Measurements from ENCODE around the gene SNTB2.
"Not testable (repeated sequence)": the region's sequence is repeated elsewhere in the genome, so short reads cannot be mapped to it uniquely, and the experiment has no call there.

SNTB2 gene

GRCh38 chr16:69186642-69187445 lies at the start of gene SNTB2:
Gene SNTB2 (plus strand): TSS chr16:69187164. CDS start chr16:69187167, 3 bp downstream.
- H3K27ac Mint-ChIP-seq, result peak within 1 kb of the TSS; percentile 95
- peaks cover 28% of the 10 kb centered on the region for H3K36me3 Mint-ChIP-seq
- H3K4me3 Mint-ChIP-seq, result peak within 1 kb of the TSS; percentile 95
- H3K9me3 Mint-ChIP-seq, result no peaks in the 10 kb centered on the region
- ATAC-seq, result peak; percentile 86
- DNase-seq (ENCODE audit: low spot score in 2 of 2), result peak; percentile 74 to 94
- peaks cover 51% of the 10 kb centered on the region for H3K4me1 Mint-ChIP-seq

DNA sequence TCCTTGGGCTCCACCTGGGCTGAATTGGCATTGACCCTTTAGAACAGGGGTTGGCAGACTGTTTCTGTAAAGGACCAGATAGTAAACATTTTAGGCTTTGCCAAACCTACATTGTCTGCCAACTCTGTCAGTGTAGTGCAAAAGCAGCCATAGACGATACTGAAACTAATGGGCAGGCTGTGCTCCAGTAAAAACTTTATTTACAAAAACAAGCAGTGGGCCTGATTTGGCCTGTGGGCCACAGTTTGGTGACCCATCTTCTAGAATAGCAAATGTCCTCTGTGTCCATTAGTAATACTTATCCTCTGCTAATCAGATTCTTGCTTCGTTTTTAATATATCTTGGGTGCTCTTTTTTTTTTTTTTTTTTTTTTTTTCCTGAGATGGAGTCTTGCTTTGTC lies 48.4 kb upstream of the SNTB2 start:
- Mint-ChIP-seq H3K36me3 (peaks cover 100% of the 10 kb centered on the region), H3K27ac (no peak overlapping the region), H3K4me3 (no peak overlapping the region)

DNA sequence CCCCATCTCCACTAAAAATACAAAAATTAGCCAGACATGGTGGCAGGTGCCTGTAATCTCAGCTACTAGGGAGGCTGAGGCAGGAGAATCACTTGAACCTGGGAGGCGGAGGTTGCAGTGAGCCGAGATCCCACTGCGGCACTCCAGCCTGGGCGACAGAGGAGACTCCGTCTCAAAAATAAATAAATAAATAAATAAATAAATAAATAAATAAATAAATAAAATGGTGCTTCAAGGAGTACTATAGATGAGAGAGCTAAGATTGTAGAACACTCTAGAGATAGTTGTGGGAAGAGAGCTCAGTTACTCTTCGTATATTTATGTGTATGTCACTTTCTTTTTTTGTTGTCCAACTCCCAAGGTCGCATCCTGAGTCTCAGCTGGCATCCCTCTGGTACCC lies 47.5 kb upstream of the SNTB2 start:
- H3K9me3 Mint-ChIP-seq; DNase-seq (ENCODE audit: low spot score in 2 of 2); H3K4me3 Mint-ChIP-seq; H3K27ac Mint-ChIP-seq; ATAC-seq: not testable (repeated sequence)
- Mint-ChIP-seq H3K36me3 (peaks cover 100% of the 10 kb centered on the region), H3K4me1 (peaks cover 13% of the 10 kb centered on the region)

More for the DNA sequence above, 48.4 kb upstream of the SNTB2 start:
- ATAC-seq, result no peak
- Mint-ChIP-seq H3K4me1 (peaks cover 21% of the 10 kb centered on the region), H3K9me3 (no peaks in the 10 kb centered on the region)
- no peak for DNase-seq (ENCODE audit: low spot score in 2 of 2)

DNA sequence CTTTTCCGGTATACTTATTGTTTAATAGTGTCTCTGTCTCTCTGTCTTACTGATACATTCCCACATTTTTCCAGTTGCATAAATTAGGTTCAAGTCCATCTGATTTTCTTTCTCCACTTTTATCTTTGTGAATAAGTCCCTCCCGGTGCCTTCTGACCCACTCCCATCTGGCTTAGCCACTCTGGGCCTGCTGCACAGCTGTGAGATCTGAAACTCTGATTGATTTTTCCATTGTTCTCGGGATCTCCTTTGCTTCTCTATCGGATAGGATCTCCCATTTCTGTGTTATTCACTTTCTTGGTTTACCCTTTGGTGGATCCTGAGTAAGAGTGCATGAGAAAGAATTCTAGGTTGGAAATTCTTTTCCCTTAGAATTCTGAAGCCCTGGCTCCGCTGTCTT lies 46.0 kb upstream of the SNTB2 start:
- Mint-ChIP-seq H3K36me3 (peaks cover 100% of the 10 kb centered on the region), H3K27ac (peak overlapping the region; percentile 58), H3K4me3 (no peak overlapping the region), H3K9me3 (no peaks in the 10 kb centered on the region), H3K4me1 (peaks cover 7% of the 10 kb centered on the region)
- no peak for DNase-seq (ENCODE audit: low spot score in 2 of 2)
- ATAC-seq, result no peak

DNA sequence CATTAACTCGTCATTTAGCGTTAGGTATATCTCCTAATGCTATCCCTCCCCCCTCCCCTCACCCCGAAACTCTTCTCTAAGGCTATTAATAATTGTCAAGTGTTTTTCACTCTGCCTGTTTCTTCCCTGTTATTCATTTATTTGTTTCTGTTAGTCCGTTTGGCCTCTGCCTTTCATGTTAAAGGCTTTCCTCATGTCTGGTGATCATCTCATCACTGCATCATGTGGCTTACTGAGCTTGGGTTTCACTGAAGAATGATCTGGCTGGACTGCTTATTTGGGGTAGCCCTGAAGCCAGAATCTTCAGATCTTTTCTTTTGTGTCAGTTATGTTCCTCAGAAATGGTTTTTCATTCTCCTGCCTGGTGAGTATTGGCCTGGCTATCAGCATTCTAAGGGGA lies 45.0 kb upstream of the SNTB2 start:
- Mint-ChIP-seq H3K4me3 (no peak overlapping the region), H3K27ac (peak overlapping the region; percentile 58), H3K9me3 (no peaks in the 10 kb centered on the region), H3K36me3 (peaks cover 100% of the 10 kb centered on the region), H3K4me1 (peaks cover 5% of the 10 kb centered on the region)
- ATAC-seq, result no peak
- no peak for DNase-seq (ENCODE audit: low spot score in 2 of 2)

- H3K27ac Mint-ChIP-seq, result no peak overlapping the region
- peaks cover 5% of the 10 kb centered on the region for H3K4me1 Mint-ChIP-seq
- DNase-seq (ENCODE audit: low spot score in 2 of 2), result no peak
- H3K9me3 Mint-ChIP-seq, result no peaks in the 10 kb centered on the region
- no peak overlapping the region for H3K4me3 Mint-ChIP-seq
- peak; percentile 34 for ATAC-seq
- peaks cover 100% of the 10 kb centered on the region for H3K36me3 Mint-ChIP-seq
These were observed 43.8 kb upstream of the SNTB2 start for GRCh38 chr16:69143116-69143515.

- no peak overlapping the region for H3K27ac Mint-ChIP-seq
- peaks cover 100% of the 10 kb centered on the region for H3K36me3 Mint-ChIP-seq
- no peak for DNase-seq (ENCODE audit: low spot score in 2 of 2)
- H3K4me3 Mint-ChIP-seq, result no peak overlapping the region
- H3K9me3 Mint-ChIP-seq, result no peaks in the 10 kb centered on the region
- ATAC-seq, result no peak
- H3K4me1 Mint-ChIP-seq, result peaks cover 5% of the 10 kb centered on the region
These were observed 41.3 kb upstream of the SNTB2 start for GRCh38 chr16:69145658-69146057.

GRCh38 chr16:69149621-69150020 lies 37.3 kb upstream of the SNTB2 start:
- DNase-seq (ENCODE audit: low spot score in 2 of 2); H3K9me3 Mint-ChIP-seq; H3K27ac Mint-ChIP-seq; H3K4me1 Mint-ChIP-seq; H3K4me3 Mint-ChIP-seq; ATAC-seq: not testable (repeated sequence)
- H3K36me3 Mint-ChIP-seq, result peaks cover 100% of the 10 kb centered on the region

DNA sequence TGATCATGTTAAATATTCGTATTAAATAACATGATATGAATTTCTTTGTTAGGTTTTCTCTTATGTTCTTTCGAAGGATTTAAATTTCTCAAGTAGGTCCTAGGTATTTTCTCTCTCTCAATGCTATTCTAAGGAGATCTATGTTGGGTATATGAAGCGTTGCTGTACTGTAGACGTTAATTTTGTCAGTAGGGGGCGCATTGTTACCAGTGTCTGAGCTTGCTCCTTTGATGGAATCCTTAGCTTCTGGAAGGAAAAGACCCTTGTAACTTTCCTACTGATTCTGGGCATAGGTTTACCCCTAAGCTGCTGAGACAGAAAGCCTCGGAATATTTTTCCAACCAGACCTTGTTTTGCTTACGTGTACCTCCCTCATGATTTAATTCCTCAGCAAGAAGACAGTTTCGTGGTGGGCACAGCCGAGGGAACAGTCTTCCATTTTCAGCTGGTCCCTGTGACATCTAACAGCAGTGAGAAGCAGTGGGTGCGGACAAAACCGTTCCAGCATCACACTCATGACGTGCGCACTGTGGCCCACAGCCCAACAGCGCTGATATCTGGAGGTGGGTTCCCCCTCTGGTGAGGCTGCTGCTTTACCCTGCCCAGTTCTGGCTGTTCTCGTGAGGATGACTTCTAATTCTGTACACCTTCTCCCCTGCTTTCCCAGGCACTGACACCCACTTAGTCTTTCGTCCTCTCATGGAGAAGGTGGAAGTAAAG lies 36.7 kb upstream of the SNTB2 start:
- DNase-seq (ENCODE audit: low spot score in 2 of 2), result peak; percentile 35 to 61
- no peak overlapping the region for H3K27ac Mint-ChIP-seq
- H3K4me3 Mint-ChIP-seq, result no peak overlapping the region
- no peaks in the 10 kb centered on the region for H3K9me3 Mint-ChIP-seq
- ATAC-seq, result peak; percentile 67
- H3K4me1 Mint-ChIP-seq, result peaks cover 5% of the 10 kb centered on the region
- H3K36me3 Mint-ChIP-seq, result peaks cover 100% of the 10 kb centered on the region

- H3K36me3 Mint-ChIP-seq, result peaks cover 100% of the 10 kb centered on the region
- DNase-seq (ENCODE audit: low spot score in 2 of 2) (no peak), ATAC-seq (no peak)
- no peak overlapping the region for H3K4me3 Mint-ChIP-seq
- no peaks in the 10 kb centered on the region for H3K9me3 Mint-ChIP-seq
- peak overlapping the region; percentile 45 for H3K27ac Mint-ChIP-seq
- peaks cover 5% of the 10 kb centered on the region for H3K4me1 Mint-ChIP-seq
These were observed 29.8 kb upstream of the SNTB2 start for GRCh38 chr16:69157196-69157595.

- ATAC-seq (no peak), DNase-seq (ENCODE audit: low spot score in 2 of 2) (no peak)
- no peaks in the 10 kb centered on the region for H3K9me3 Mint-ChIP-seq
- no peak overlapping the region for H3K4me3 Mint-ChIP-seq
- peaks cover 5% of the 10 kb centered on the region for H3K4me1 Mint-ChIP-seq
- H3K36me3 Mint-ChIP-seq, result peaks cover 100% of the 10 kb centered on the region
- no peak overlapping the region for H3K27ac Mint-ChIP-seq
These were observed 26.8 kb upstream of the SNTB2 start for GRCh38 chr16:69160192-69160591.

GRCh38 chr16:69165584-69165983 lies 21.4 kb upstream of the SNTB2 start:
- Mint-ChIP-seq H3K4me3 (peak overlapping the region; percentile 54), H3K9me3 (no peaks in the 10 kb centered on the region), H3K36me3 (peaks cover 100% of the 10 kb centered on the region), H3K27ac (peak overlapping the region; percentile 88), H3K4me1 (peaks cover 25% of the 10 kb centered on the region)
- no peak for DNase-seq (ENCODE audit: low spot score in 2 of 2)
- ATAC-seq, result no peak

DNA sequence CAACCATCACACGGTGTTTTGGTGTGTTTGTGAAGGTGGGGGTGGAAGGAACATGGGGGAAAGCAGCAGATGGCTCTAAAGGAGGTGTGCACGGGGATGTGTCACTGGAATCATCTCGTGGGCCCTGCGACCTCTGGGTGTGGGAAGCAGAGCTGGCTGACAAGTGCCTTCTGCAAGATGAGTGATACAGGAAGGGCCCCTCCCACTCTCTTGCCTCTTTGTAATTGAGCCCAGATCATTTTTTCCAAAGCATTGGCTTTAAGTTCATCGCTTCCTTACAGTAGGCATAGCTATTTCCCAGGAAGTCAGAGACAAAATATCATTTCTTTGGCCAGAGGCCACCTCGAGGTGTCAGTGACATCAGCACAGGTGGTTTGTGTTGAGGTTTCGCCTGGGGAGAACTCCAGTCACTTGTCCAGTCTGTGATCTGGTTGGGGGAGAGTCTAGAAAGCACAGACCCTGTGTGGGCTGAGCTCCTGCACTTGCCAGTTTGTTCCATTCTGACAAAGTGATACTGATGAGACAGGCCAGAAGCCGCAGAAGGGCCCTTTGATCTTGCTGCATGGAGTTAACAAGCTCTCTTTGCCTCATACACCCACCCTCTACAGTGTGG lies 20.6 kb upstream of the SNTB2 start:
- Mint-ChIP-seq H3K9me3 (no peaks in the 10 kb centered on the region), H3K36me3 (peaks cover 97% of the 10 kb centered on the region), H3K27ac (peak overlapping the region; percentile 88), H3K4me3 (peak overlapping the region; percentile 54), H3K4me1 (peaks cover 25% of the 10 kb centered on the region)
- DNase-seq (ENCODE audit: low spot score in 2 of 2), result peak; percentile 46 to 79
- peak; percentile 98 for ATAC-seq

DNA sequence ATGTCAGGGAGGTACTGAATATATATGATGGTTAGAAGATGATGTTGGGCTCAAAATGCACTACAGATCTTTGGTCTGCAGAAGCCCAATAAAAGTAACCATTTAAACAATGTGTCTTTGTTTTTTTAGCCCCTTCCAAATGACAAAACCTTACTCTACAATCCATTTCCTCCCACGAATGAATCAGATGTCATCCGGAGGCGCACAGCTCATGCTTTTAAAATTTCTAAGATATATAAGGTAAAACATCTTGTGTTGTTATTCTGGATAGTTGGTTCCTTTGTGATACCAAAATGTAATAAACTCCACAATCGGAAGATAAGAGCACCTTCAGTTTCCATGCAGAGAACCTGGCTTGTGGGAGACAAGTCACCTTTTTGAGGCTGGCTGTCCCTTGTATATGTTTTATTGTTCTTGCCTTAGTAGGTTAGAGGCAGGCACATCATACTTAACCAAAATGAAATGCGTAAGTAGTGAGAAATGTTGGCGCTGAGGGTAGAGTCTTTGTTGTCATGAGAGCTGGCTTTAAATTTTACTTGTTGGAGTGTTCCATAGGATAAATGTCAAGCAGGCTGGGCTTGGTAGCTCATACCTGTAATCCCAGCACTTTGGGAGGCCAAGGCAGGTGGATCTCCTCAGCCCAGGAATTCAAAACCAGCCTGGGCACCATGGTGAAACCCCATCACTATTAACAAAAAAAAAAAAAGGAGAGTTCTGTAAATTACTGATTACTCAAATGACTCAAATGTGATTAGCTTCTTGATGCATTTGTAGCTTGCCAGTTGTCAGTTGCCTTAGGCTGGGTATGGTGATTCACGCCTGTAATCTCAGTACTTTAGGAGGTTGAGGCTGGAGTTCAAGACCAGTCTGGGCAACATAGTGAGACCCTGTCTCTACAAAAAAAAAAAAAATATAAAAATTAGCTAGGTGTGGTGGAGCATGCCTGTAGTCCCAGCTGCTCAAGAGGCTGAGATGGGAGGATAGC lies 19.7 kb upstream of the SNTB2 start:
- peaks cover 25% of the 10 kb centered on the region for H3K4me1 Mint-ChIP-seq
- no peaks in the 10 kb centered on the region for H3K9me3 Mint-ChIP-seq
- ATAC-seq, result no peak
- H3K4me3 Mint-ChIP-seq, result peak overlapping the region; percentile 54
- H3K36me3 Mint-ChIP-seq, result peaks cover 88% of the 10 kb centered on the region
- H3K27ac Mint-ChIP-seq, result peak overlapping the region; percentile 88
- DNase-seq (ENCODE audit: low spot score in 2 of 2), result no peak
